SU-DHL-6 (cell line): Measurements from ENCODE around the gene FOXB1.

Source experiments
- EZH2phosphoT487 ChIP-seq: fragments of 200-600 bp; sonication (generic), shearing (Covaris generic); conservative IDR thresholded peaks from 2 replicates; pipeline ENCODE4 v1.6.1; 2018; ENCODE audit warnings: mild to moderate bottlenecking, antibody characterized with exemption, low read length, moderate library complexity, mixed read lengths
- TF ChIP-seq, protein P1 (sequence below): fragments of 200-600 bp; sonication (generic); IDR thresholded peaks from one replicate; pipeline ENCODE4 v1.5.1; 2017; ENCODE audit warnings: antibody characterized with exemption, mild to moderate bottlenecking, low read length, moderate library complexity; ENCODE audit not compliant: insufficient read depth, poor library complexity, severe bottlenecking

DNA sequence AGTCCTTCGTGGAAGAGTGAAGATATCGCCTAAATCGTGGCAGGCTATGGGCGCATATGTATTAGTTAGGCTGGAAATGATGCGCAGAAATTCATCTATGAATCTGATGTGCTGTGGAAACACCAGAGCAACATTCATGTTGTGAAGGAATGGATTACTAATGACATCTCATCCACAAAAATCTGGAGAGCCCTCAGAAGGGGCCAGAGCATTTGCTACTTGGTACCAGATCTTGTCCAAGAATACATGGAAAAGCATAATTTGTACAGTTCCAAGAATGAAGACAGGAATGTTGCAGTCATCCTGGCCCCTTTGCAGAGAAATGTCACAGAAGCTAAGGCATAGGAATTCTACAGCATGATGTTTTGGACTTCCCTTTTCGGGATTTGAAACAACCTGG lies 38.4 kb upstream of the FOXB1 start:
- TF ChIP-seq, protein P1, sequence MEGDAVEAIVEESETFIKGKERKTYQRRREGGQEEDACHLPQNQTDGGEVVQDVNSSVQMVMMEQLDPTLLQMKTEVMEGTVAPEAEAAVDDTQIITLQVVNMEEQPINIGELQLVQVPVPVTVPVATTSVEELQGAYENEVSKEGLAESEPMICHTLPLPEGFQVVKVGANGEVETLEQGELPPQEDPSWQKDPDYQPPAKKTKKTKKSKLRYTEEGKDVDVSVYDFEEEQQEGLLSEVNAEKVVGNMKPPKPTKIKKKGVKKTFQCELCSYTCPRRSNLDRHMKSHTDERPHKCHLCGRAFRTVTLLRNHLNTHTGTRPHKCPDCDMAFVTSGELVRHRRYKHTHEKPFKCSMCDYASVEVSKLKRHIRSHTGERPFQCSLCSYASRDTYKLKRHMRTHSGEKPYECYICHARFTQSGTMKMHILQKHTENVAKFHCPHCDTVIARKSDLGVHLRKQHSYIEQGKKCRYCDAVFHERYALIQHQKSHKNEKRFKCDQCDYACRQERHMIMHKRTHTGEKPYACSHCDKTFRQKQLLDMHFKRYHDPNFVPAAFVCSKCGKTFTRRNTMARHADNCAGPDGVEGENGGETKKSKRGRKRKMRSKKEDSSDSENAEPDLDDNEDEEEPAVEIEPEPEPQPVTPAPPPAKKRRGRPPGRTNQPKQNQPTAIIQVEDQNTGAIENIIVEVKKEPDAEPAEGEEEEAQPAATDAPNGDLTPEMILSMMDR = no peak
- no peak for TF ChIP-seq EZH2phosphoT487
